DMS53 (cell line): Measurements from ENCODE around the gene IGSF9B.

Experiments
- DNase-seq: peaks from one replicate; lab custom pipeline; 2025; lab: John Stamatoyannopoulos, UW

Gene IGSF9B

DNA sequence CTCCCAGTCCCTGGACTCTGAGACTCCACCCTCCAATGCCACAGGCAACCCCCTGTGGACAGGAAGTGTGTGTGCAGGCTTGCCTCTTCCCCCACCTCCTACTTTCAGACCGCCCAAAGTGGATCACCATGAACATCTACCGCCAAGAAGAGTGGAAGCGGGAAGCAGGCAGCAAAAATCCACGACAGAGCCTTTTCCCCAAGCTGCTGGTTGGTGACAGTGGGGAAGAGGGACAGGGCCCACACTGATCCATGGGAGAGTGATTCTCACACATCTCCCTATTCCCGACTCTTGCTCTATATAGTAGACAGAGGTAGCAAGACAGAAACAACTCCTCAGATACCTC lies 58.0 kb downstream of the IGSF9B start:
- no peak for DNase-seq

DNA sequence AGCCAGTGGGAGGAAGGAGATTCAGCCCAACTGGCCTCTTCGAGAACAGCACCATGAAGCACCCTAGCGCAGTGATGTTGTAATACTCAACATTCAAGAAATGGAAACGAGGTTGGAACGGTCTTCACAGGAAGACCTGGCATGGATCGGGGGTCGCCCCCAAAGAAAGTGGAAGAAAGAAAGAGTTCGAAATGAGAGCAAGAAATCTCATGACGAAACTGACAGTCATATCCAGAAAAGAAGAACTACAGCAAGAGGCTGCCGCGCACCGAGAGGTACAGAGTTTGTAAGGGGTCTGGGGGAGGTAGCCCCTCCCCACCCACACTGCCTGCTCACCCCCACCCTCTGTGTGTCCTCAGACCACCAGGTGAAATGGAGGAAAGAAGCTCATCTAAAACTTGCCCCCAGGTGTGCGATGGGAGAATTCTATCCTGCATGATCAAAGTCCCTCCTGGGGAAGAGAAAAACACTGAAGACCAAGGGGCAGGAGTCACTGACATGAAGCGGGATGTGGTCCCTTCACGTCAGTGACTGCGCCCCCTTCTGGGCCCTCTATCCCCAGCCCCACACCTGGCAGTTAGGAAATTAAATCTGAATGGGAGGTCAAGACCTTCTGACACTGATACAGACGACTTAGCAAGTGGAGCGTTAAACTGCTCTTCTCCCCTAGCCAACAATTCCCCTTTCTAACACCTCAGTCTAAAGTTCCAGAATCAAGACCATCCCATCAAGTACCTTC lies 58.6 kb downstream of the IGSF9B start:
- peak; percentile 23 for DNase-seq

DNA sequence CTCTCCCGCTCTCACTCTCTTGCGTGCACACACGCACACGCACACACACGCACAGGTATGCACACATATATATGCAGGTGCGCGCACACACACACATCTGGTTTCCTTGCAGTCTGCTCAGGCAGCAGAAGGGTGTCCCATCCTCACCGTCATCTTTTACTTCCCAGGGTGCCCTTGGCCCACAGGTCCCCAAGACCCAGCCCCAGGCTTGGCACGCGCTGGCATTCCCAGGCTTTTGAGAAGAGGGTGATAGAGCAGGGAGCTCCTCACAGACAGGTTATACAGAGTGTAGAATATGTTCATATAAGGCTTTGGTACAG lies 59.5 kb downstream of the IGSF9B start:
- no peak for DNase-seq

DNA sequence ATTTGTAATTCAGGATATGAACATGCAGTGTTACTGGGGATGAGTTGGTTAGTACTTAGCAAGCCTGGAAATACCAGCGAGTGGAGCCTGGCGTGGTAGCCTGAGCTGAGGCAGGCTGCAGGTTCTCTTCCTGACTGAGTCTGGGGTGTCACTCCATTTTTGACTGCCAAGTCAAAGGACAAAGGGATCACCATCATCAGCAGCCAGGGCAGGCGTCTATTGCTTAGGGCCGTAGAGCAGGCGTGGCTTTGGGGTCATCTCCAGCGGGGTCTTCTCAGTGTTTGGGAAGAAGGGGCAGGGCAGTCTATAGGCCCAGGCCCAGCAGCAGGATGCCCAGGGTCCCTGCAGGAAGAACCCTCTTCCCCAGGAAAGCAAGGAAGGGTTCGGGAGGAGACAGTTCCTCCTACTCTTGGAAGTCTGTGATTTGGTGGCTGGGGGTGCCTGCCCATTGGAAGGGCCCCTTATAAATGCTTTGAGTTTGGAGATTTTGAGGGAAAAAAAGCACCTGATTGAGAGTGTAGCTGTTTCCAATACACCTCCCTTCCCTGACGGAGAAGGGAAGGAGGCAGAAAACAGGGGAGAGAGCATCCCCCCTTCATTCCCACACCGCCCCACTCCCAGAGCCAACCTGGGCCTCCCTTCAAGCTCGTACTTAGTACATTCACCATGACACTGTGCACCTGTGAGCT lies 60.0 kb downstream of the IGSF9B start:
- DNase-seq = no peak

DNA sequence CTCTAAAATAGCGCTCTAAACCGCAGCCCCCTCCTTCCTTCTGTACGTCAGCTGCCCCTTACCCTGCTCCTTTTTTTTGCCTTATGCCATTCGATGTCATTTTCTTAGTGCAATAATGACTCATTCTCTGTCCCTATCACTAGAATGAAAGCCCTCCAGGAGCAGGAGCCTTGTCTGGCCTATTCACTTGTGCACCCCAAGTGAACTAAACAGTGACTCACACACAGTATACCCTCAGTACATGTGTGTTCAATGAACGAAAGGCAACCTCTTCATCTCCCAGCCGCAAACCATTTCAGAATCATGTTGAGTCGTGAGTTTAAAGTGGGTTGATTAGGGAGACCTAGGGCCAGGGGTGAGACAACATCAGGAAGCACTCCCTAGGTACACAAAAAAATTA lies 60.7 kb downstream of the IGSF9B start:
- DNase-seq = no peak

DNA sequence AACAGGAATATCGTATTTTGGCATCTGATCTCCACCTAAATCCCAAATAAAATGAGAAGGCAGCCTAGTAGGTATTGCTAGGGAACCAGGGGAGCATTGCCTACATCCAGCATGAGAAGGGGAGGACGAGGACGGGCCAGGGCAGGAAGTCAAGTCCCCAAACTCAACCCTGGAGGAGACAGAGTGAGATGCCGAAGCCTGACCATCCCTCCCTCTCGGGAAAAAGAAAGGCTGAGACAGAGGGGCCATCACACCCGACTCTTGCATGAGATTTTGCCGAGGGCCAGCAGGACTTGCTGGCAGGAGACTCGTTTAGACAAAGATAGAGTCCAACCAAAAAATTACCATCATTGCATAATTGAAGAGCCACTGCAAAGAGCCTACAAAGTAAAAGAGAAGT lies 61.2 kb downstream of the IGSF9B start:
- no peak for DNase-seq

DNA sequence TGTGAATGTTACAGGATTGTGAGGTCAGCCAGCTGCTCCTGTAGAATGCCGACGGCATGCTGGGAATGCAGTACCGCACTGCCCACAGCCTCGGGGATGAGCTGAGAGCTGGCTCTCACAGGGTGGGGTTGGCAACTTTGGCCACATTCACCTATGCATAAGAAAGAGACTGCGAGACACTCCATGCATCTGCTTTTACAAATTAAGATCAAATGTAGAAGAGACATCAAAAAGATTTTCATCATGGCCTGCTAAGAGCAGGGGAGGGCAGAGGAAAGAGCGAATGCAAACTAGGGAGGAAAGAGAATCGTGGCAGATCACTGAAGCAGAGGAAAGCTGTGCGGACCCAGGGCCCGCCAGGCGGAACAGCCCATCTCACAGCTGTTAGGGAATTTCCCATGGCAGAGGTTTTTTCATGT lies 61.7 kb downstream of the IGSF9B start:
- DNase-seq = no peak

DNA sequence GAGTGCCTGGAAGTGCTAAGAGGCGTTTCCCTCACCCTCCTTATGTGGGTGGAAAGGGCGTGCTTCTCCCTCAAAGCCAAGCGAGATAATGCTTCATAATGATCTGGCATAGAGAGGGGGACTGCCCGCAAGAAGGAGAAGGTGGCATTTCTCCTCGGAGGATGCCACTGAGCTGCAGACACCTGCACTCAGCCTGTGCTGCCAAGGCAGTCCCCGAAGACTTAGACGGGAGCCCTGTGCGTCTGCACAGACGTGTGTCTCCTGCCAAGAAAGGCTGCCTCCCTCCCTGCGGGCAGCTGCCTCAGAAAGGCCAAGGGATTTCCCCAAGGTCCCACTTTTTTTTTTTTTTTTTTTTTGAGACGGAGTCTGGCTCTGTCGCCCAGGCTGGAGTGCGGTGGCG lies 63.4 kb downstream of the IGSF9B start:
- no peak for DNase-seq

DNA sequence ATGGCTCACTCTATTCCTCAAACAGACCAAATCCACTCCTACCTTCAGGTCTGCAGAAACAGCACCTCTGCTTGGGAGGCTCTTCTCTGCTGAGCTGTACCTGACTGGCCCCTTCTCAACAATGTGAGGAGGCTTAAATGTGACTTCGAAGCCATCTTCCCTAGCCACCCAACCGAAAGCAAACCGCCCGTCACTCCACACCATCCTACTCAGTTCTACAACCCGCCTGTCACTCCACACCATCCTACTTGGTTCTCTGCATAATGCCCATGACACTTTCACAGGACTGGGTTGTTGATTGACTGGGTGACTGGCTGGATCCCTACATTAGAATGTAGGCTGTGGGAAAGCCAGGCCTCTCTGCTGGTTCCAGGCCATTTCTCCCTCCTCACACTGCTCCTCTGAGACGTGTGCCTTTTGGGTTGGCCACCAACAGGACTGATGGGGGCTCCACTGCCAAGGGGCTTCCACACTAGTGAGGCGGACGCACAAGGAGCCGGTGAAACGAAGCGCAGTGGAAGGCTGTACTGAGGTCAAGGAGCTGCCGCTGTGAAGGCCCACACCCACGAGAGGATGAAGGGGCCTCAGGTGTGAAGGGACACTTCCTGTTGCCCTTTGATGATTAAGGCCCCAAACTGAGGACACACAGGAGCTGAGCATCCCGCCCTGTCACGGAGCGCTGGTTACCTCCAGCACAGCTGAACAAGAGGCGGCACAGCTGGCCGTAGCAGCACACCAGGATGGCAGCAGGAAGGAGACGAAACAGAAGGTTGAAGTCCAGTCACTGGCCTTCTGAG lies 64.0 kb downstream of the IGSF9B start:
- no peak for DNase-seq

DNA sequence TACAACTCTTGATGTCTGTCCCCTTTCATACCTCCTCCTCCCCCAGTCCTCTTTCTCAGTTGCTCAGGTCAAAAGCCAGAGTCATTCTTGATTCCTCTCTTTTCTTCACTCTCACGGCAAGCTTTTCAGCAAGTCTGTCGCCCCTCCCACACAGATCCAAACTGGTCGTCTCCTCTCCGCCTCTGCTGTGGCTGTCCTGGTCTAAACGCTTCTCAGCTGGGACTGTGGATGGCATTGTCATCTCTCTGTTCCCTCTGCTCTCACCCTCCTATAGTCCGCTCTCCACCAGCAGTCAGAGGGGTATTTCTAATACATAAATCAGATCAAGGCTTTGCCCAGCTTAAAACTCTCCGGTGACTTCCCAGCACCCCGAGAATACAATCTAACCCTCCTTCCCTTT lies 64.6 kb downstream of the IGSF9B start:
- DNase-seq = no peak

DNA sequence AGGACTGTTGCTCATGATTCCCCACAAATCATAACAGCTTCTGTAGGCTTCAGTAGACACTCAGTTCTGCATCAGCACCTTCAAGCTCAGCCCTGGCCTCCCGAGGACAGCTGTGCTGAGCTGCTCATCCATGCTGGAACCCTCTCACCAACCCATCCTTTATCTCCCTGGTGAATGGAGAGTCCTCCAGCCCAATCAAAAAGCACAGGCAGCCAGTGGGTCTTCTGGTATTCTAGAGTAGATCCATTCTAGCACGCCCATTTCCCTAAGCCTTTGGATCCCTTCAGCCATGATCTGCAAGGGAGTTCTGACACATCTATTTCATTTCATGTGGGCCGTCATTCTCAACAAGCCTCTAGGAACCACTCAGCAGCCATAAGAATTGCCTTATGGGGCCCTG lies 66.9 kb downstream of the IGSF9B start:
- DNase-seq = no peak

DNA sequence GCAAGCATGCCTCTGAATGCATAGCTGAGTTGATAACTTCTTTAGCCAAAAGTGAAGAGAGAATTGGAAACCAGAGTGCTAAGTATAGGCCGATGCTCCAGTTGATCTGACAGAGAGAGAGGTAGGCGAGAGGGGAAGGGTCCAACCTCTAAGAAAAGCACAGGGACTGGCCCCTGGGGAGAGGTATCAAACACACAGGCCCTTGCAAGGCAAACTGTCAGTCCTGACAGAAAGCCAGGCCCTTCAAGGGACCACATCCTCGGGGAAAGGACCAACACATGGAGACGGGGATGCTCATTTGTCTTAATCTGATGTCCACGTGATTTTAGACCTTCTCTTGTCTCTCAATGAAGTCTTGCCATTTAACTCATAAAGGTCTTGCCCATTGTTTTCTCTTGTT lies 67.6 kb downstream of the IGSF9B start:
- no peak for DNase-seq

DNA sequence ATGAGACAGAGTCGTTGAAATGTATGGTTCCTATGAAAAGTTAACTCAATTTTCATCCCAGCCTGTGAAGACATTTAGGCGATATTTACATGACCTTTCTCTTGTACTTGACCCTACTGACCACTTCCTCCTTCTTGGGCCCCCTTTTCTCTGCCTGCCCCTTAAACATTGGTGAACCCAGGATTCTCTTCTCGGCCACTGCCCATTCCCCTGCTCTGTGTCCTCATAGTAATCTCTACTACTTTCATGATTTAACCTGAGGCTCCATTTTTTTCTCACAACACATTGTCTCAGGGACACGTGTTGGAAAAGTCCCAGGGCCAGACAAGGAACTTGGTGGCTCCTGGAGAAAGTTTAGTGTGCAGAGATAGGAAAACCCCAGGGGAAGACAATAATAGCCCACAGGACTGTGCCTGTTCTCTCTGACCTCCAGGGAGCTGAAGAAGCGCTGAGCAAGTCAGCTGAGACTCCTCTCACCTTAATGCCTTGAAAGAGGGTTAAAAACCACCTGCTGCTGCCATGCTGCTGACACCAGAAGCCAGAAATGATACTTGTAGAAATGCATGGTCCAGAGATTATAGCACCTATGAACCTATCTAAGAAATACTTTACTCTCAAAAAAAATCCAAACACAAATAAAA lies 69.0 kb downstream of the IGSF9B start:
- DNase-seq = no peak

DNA sequence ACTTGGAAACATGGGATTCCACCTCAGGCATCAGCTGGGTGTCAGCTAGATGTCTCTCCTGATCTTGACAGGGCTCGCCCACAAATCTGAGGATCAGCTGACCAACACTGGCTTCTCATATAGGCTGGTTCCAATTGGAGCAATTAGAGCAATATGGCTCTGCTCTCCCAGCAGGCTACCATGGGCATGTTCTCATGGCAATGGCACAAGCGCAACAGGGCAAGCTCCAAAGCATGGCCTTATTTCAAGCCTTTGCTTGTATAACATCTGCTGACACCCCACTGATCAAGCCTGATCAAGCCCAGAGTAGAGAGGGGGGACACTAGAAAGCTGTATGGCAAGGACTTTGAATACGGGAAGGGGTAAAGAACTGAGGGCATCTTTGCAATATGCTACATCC lies 70.7 kb downstream of the IGSF9B start:
- no peak for DNase-seq

DNA sequence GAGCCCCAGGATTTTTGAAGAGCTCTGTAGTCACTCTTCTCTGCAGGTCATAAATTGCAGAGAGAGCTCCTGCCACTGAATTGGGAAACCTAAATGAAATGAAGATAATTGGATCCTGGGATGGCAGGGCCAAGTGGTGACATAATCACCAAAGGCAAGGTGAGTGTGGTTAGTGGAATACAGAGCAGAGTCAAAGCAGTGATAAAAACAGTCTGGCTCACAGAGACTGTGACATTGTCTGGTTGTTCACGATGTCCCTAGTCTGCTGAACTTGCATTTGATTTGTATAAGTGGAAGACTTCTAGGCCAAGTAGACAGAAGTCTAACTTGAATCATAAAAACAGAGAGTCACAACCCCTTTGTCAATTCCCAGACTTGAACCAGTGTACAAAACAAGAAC lies 84.6 kb downstream of the IGSF9B start:
- DNase-seq = no peak

DNA sequence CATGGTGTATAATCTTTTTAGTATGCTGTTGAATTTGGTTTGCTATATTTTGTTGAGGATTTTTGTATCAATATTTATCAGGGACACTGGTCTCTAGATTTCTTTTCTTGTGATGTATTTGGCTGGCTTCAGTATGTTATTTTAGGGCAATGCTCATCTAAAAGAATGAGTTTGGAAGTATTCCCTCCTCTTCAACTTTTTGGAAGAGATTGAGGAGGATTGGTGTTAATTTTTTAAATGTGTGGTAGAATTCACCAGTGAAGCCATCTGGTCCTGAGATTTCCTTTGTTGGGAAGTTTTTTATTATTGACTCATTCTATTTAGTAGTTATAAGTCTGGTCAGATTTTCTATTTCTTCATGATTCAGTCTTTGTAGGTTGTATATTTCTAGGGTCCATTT lies 89.3 kb downstream of the IGSF9B start:
- no peak for DNase-seq

DNA sequence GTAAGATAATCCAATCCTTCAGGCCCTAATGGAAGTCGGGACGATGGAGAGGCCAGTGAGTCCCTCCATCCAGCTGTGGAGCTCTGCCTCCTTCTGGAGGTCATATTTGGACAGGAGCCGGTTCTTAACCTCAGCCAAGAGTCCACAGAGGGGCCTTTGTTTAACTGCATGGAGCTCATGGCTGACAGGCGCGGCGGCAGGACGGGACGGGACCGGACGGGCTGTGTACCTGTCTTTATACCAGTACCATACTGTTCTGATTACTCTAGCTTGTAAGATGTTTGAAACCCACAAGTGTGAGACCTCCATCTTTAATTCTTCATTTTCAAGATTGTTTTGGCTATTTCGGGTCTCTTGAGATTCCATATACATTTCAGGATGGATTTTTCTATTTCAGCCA lies 91.3 kb downstream of the IGSF9B start:
- DNase-seq = no peak

DNA sequence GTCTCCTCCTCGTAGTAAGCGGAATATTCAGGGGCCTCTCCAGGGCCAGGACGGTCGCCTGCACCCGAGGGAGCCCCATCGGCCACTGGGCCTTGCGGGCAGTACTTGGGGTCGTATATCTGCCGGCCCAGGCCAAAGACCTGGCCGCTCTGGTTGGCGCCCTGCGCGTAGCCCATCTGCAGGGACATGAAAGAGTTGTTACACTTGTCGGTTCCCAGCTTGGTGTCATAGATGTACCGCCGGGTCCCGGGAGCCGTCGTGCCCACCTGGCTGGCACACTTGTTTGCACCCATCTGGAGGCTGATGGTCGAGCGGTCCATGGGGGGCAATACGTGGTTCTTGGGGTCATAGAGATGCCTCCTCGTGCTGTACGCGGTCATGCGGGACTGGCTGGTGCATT lies 92.0 kb downstream of the IGSF9B start:
- no peak for DNase-seq

DNA sequence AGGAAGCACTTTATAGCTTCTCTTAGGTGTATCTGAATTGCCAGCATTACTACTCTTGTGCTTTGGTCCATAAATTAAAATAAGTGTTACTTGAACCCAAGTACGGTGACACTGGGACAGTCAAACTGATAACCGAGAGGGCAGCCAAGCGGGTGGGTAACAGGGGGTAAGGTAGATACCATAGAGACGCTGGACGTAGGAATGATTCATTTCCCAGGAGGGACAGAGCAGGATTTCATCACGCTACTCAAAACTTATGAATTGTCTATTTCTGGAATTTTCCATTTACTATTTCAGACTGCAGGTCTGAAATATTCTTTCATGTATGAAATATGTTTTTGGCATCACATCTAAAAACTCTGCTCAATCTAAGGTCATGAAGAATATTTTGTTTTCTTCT lies 96.6 kb downstream of the IGSF9B start:
- DNase-seq = no peak
